Chondrocyte (in vitro differentiated cells): Measurements from ENCODE around the gene GNB1. TPM values are rescaled to one million over a fixed set of nuclear protein-coding genes. Genes with fewer than 3 reads are reported as not detected.

Experiments used
- DNase-seq: peaks from one replicate; pipeline ENCODE4 v3.0.0; 2021; ENCODE audit warnings: mixed read lengths, low spot score
- H3K27ac Mint-ChIP-seq: one replicate; pipeline ENCODE4 v1.8.0; 2021; ENCODE audit warnings: mild to moderate bottlenecking, moderate library complexity, mixed read lengths; ENCODE audit not compliant: unreplicated experiment
- H3K27me3 Mint-ChIP-seq: 2 replicates; pipeline ENCODE4 v1.8.0; 2021; ENCODE audit warnings: low read depth, mixed read lengths
- H3K36me3 Mint-ChIP-seq: 2 replicates; pipeline ENCODE4 v1.8.0; 2021; ENCODE audit warnings: low read depth, mixed read lengths
- H3K4me1 Mint-ChIP-seq: 2 replicates; pipeline ENCODE4 v1.8.0; 2021; ENCODE audit warnings: low read depth, mild to moderate bottlenecking, mixed read lengths
- H3K4me3 Mint-ChIP-seq: one replicate; pipeline ENCODE4 v1.8.0; 2021; ENCODE audit warnings: mild to moderate bottlenecking, moderate library complexity, mixed read lengths; ENCODE audit not compliant: unreplicated experiment
- H3K9me3 Mint-ChIP-seq: 2 replicates; pipeline ENCODE4 v1.8.0; 2021; ENCODE audit warnings: low read depth, mixed read lengths
- CTCF ChIP-seq: fragments of 200-600 bp; sonication (generic); IDR thresholded peaks from 2 replicates; pipeline ENCODE4 v1.5.0; 2021; ENCODE audit warnings: antibody characterized with exemption, mild to moderate bottlenecking, moderate library complexity
- total RNA-seq: library from RNA; stranded (reverse); gene quantifications from 3 replicates; pipeline ENCODE4 v1.2.1, GENCODE V29; 2021

GNB1 gene
- total RNA-seq, 1 donor from 2014 or later, result 538 TPM

GRCh38 chr1:1903224-1903623, 12.3 kb upstream of the GNB1 start:
- peaks cover 21% of the 10 kb centered on the region for H3K4me1 Mint-ChIP-seq

GRCh38 chr1:1901641-1902294, 10.9 kb upstream of the GNB1 start:
- no peak for TF ChIP-seq CTCF
- DNase-seq, result no peak
- H3K36me3 Mint-ChIP-seq, result no peaks in the 10 kb centered on the region
- H3K9me3 Mint-ChIP-seq, result no peaks in the 10 kb centered on the region
- no peak overlapping the region for H3K27ac Mint-ChIP-seq
- H3K4me1 Mint-ChIP-seq, result peaks cover 10% of the 10 kb centered on the region
- H3K4me3 Mint-ChIP-seq, result no peak overlapping the region
- no peaks in the 10 kb centered on the region for H3K27me3 Mint-ChIP-seq

More at GRCh38 chr1:1903224-1903623, 12.3 kb upstream of the GNB1 start:
- Mint-ChIP-seq H3K27me3 (no peaks in the 10 kb centered on the region), H3K36me3 (no peaks in the 10 kb centered on the region), H3K27ac (no peak overlapping the region), H3K4me3 (no peak overlapping the region), H3K9me3 (no peaks in the 10 kb centered on the region)
- TF ChIP-seq CTCF, result no peak
- DNase-seq, result no peak

- H3K27me3 Mint-ChIP-seq, result no peaks in the 10 kb centered on the region
- H3K9me3 Mint-ChIP-seq, result no peaks in the 10 kb centered on the region
- H3K4me1 Mint-ChIP-seq, result peaks cover 5% of the 10 kb centered on the region
- TF ChIP-seq CTCF, result no peak
- no peak overlapping the region for H3K4me3 Mint-ChIP-seq
- H3K36me3 Mint-ChIP-seq, result no peaks in the 10 kb centered on the region
- no peak overlapping the region for H3K27ac Mint-ChIP-seq
- no peak for DNase-seq
Measured at GRCh38 chr1:1900883-1901640, 10.2 kb upstream of the GNB1 start.

GRCh38 chr1:1899967-1900327, 9.1 kb upstream of the GNB1 start:
- Mint-ChIP-seq H3K27me3 (no peaks in the 10 kb centered on the region), H3K4me1 (peaks cover 4% of the 10 kb centered on the region), H3K9me3 (no peaks in the 10 kb centered on the region), H3K27ac (no peak overlapping the region), H3K4me3 (no peak overlapping the region), H3K36me3 (no peaks in the 10 kb centered on the region)
- DNase-seq, result no peak
- no peak for TF ChIP-seq CTCF

GRCh38 chr1:1899266-1899966, 8.5 kb upstream of the GNB1 start:
- Mint-ChIP-seq H3K9me3 (no peaks in the 10 kb centered on the region), H3K36me3 (no peaks in the 10 kb centered on the region), H3K27me3 (no peaks in the 10 kb centered on the region), H3K4me3 (no peak overlapping the region), H3K27ac (no peak overlapping the region), H3K4me1 (peaks cover 10% of the 10 kb centered on the region)
- no peak for TF ChIP-seq CTCF
- no peak for DNase-seq
